A549 (cell line): ENCODE results near the gene NRXN3.

ENCODE experiments used
- BHLHE40 ChIP-seq: IDR thresholded peaks from 2 replicates; pipeline ENCODE4 v1.6.1; 2012; ENCODE audit warnings: low read depth, low read length, inconsistent platforms
- CEBPB ChIP-seq, 2 experiments: fragments of >200 bp in 1 of 2; sonication (Bioruptor Twin) in 1 of 2; formaldehyde crosslinking in 1 of 2; IDR thresholded peaks; 2 replicates each; pipeline ENCODE4 v1.6.1; 2012 to 2016
- CHD2 ChIP-seq: fragments of 150-350 bp; IDR thresholded peaks from 2 replicates; pipeline ENCODE4 v1.6.1; 2014; ENCODE audit warnings: low read length; ENCODE audit not compliant: partially characterized antibody
- EP300 ChIP-seq, 2 experiments: fragments of >200 bp; sonication (Bioruptor Twin); formaldehyde crosslinking; IDR thresholded peaks; 2 replicates in 1 of 2; 3 replicates in 1 of 2; pipeline ENCODE4 v1.6.1; 2016 to 2017
- ESRRA ChIP-seq: fragments of 150-350 bp; IDR thresholded peaks from 2 replicates; pipeline ENCODE4 v1.6.1; 2014; ENCODE audit warnings: mild to moderate bottlenecking, low read length, borderline replicate concordance
- HOXB5 ChIP-seq: fragments of 250-450 bp; sonication (Bioruptor Pico); IDR thresholded peaks from 2 replicates; pipeline ENCODE4 v1.5.0; 2020; ENCODE audit warnings: mild to moderate bottlenecking, moderate library complexity
- NR3C1 ChIP-seq: fragments of >200 bp; sonication (Bioruptor Twin); formaldehyde crosslinking; IDR thresholded peaks from 3 replicates; pipeline ENCODE4 v1.6.1; 2017
- POLR2A ChIP-seq: IDR thresholded peaks from 2 replicates; pipeline ENCODE4 v1.6.1; 2012; ENCODE audit warnings: mild to moderate bottlenecking, low read length
- RAD21 ChIP-seq, 2 experiments: fragments of >200 bp in 1 of 2; sonication (Bioruptor Twin) in 1 of 2; formaldehyde crosslinking in 1 of 2; IDR thresholded peaks in 1 of 2; conservative IDR thresholded peaks in 1 of 2; 2 replicates in 1 of 2; 3 replicates in 1 of 2; pipeline ENCODE4 v1.6.1; 2012 to 2018; ENCODE audit warnings: inconsistent platforms in 1 of 2
- REST ChIP-seq: fragments of 200-600 bp; sonication (generic); IDR thresholded peaks from 2 replicates; pipeline ENCODE4 v1.6.1; 2016; ENCODE audit warnings: antibody characterized with exemption, mild to moderate bottlenecking, moderate library complexity
- TF ChIP-seq, protein P1 (sequence below): fragments of >200 bp; sonication (Bioruptor Twin); formaldehyde crosslinking; IDR thresholded peaks from 3 replicates; pipeline ENCODE4 v1.5.1; 2016
- TF ChIP-seq, protein P2 (sequence below): fragments of 450-650 bp; IDR thresholded peaks from 2 replicates; pipeline ENCODE4 v1.6.1; 2014; ENCODE audit warnings: antibody characterized with exemption
- TF ChIP-seq, protein P3 (sequence below): IDR thresholded peaks from 2 replicates; pipeline ENCODE4 v1.6.1; 2012; ENCODE audit warnings: low read depth, borderline replicate concordance

GRCh38 chr14:79608446-79608845, 1438.3 kb downstream of the NRXN3 start:
- no peak for TF ChIP-seq NR3C1
- TF ChIP-seq, protein P1, sequence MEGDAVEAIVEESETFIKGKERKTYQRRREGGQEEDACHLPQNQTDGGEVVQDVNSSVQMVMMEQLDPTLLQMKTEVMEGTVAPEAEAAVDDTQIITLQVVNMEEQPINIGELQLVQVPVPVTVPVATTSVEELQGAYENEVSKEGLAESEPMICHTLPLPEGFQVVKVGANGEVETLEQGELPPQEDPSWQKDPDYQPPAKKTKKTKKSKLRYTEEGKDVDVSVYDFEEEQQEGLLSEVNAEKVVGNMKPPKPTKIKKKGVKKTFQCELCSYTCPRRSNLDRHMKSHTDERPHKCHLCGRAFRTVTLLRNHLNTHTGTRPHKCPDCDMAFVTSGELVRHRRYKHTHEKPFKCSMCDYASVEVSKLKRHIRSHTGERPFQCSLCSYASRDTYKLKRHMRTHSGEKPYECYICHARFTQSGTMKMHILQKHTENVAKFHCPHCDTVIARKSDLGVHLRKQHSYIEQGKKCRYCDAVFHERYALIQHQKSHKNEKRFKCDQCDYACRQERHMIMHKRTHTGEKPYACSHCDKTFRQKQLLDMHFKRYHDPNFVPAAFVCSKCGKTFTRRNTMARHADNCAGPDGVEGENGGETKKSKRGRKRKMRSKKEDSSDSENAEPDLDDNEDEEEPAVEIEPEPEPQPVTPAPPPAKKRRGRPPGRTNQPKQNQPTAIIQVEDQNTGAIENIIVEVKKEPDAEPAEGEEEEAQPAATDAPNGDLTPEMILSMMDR: no peak
- TF ChIP-seq, protein P2, sequence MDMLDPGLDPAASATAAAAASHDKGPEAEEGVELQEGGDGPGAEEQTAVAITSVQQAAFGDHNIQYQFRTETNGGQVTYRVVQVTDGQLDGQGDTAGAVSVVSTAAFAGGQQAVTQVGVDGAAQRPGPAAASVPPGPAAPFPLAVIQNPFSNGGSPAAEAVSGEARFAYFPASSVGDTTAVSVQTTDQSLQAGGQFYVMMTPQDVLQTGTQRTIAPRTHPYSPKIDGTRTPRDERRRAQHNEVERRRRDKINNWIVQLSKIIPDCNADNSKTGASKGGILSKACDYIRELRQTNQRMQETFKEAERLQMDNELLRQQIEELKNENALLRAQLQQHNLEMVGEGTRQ: no peak
- TF ChIP-seq HOXB5: no peak
- no peak for TF ChIP-seq POLR2A
- TF ChIP-seq CEBPB (IDR thresholded peaks at IDR 0.05): no peak
- no peak for TF ChIP-seq REST
- TF ChIP-seq BHLHE40: no peak
- no peak for TF ChIP-seq RAD21 (conservative IDR thresholded peaks at IDR 0.05 in 1 of 2, IDR thresholded peaks at IDR 0.05 in 1 of 2)
- TF ChIP-seq EP300 (IDR thresholded peaks at IDR 0.05): no peak
- TF ChIP-seq, protein P3, sequence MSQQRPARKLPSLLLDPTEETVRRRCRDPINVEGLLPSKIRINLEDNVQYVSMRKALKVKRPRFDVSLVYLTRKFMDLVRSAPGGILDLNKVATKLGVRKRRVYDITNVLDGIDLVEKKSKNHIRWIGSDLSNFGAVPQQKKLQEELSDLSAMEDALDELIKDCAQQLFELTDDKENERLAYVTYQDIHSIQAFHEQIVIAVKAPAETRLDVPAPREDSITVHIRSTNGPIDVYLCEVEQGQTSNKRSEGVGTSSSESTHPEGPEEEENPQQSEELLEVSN: no peak
- TF ChIP-seq CHD2: no peak
- no peak for TF ChIP-seq ESRRA
